Coronary artery (tissue), 2 donors: ENCODE measurements around the gene KRT84.

Experiments used
- DNase-seq: peaks from one replicate; pipeline ENCODE4 v3.0.0-alpha.2; 2017; ENCODE audit warnings: low spot score
- H3K27ac ChIP-seq, 2 donors: fragments of 200-600 bp; sonication (generic); one replicate each; pipeline ENCODE4 v1.5.1; 2016 to 2019
- H3K4me3 ChIP-seq: fragments of 200-600 bp; sonication (generic); 2 replicates; pipeline ENCODE4 v1.5.1; 2016; ENCODE audit warnings: mild to moderate bottlenecking, moderate library complexity
- TF ChIP-seq, protein P1 (sequence below): fragments of 200-600 bp; sonication (generic); IDR thresholded peaks from one replicate; pipeline ENCODE4 v1.5.1; 2019; ENCODE audit warnings: antibody characterized with exemption

The KRT84 gene

DNA sequence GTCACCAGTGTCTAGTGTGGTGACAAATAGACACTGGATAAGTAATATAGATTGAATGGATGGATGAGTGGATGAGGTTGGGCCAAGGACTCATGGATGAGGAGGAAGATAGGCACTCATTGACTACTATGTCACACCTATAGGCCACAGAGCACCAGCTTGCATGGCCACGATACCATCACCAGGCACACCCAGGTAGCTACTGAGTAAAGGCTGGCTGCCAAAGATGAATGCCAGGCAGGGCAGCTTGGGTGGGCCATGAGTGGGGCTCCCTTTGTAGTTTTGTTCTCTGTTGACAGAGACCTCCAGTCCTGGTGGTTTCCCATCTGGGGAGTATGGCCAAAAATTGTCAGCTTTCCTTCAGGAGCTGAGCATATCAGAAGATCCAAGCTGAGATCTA, 53.1 kb downstream of the KRT84 start:
- no peak for DNase-seq
- no peak overlapping the region for H3K4me3 ChIP-seq
- no peak overlapping the region for H3K27ac ChIP-seq
- TF ChIP-seq, protein P1, sequence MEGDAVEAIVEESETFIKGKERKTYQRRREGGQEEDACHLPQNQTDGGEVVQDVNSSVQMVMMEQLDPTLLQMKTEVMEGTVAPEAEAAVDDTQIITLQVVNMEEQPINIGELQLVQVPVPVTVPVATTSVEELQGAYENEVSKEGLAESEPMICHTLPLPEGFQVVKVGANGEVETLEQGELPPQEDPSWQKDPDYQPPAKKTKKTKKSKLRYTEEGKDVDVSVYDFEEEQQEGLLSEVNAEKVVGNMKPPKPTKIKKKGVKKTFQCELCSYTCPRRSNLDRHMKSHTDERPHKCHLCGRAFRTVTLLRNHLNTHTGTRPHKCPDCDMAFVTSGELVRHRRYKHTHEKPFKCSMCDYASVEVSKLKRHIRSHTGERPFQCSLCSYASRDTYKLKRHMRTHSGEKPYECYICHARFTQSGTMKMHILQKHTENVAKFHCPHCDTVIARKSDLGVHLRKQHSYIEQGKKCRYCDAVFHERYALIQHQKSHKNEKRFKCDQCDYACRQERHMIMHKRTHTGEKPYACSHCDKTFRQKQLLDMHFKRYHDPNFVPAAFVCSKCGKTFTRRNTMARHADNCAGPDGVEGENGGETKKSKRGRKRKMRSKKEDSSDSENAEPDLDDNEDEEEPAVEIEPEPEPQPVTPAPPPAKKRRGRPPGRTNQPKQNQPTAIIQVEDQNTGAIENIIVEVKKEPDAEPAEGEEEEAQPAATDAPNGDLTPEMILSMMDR = no peak

DNA sequence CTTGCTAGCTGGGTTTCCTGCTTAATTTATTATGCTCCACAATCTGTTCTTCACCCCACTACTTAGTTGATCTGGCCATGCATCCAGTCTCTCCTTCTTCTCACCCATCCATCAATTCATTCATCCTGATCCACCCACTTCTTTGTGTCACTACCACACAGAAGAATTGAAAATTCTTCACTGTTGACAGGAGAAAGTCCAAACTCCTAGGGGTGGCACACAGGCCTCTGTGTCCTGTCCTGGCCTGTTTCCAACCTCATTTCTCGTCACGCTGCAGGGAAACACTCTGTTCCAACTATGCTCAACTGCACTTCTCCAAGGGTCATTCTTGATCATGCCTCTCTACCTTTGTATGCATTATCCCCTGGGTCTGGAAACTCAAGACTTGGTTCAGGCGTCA, 53.6 kb downstream of the KRT84 start:
- TF ChIP-seq, protein P1 = no peak
- no peak overlapping the region for H3K27ac ChIP-seq
- H3K4me3 ChIP-seq = no peak overlapping the region
- no peak for DNase-seq

DNA sequence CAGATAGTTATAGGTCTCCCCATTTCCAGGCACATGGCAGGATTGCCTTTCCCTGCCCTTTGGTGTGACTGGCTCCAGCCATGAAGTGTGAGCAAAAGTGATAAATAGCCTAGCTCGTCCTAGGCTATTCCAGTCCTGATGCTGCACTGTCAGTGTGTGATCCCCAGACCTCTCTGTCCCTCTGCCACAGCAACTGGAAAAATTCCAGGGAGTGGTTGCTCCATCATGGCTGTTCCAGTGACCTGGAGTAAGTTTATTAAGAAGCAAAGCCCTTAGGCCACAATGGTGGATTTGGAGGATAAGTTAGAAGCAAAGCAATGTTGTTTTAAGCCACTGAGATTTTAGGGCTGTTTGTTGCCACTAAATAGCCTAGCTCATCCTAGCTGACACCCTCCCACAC, 54.4 kb downstream of the KRT84 start:
- no peak overlapping the region for H3K4me3 ChIP-seq
- no peak for DNase-seq
- TF ChIP-seq, protein P1 = no peak
- no peak overlapping the region for H3K27ac ChIP-seq

- DNase-seq = no peak
- TF ChIP-seq, protein P1 = peak; percentile 4
- no peak overlapping the region for H3K4me3 ChIP-seq
- H3K27ac ChIP-seq = peak overlapping the region in 1 of 2 donors; percentile 83
Measured at GRCh38 chr12:52327830-52328500, 57.5 kb downstream of the KRT84 start.
